IPS-18a (cell line): Measurements from ENCODE around the gene FSTL4.

Source experiments
- H3K27ac ChIP-seq: one replicate; pipeline ENCODE4 v1.5.1; 2013; ENCODE audit warnings: low read length
- H3K27me3 ChIP-seq: one replicate; pipeline ENCODE4 v1.6.1; 2013; ENCODE audit warnings: mild to moderate bottlenecking, low read length; ENCODE audit not compliant: control insufficient read depth, insufficient read depth
- H3K36me3 ChIP-seq: one replicate; pipeline ENCODE4 v1.6.1; 2013; ENCODE audit warnings: low read depth, low read length; ENCODE audit not compliant: control insufficient read depth
- H3K4me1 ChIP-seq: one replicate; pipeline ENCODE4 v1.6.1; 2013; ENCODE audit warnings: low read depth, low read length; ENCODE audit not compliant: control insufficient read depth
- H3K4me3 ChIP-seq: one replicate; pipeline ENCODE4 v1.5.1; 2013; ENCODE audit warnings: low read length
- H3K9ac ChIP-seq: one replicate; pipeline ENCODE4 v1.6.1; 2013; ENCODE audit warnings: mild to moderate bottlenecking, low read length, moderate library complexity
- H3K9me3 ChIP-seq: one replicate; pipeline ENCODE4 v1.6.1; 2013; ENCODE audit warnings: low read depth, low read length; ENCODE audit not compliant: control insufficient read depth

FSTL4 gene

GRCh38 chr5:133581348-133581747, 31.0 kb downstream of the FSTL4 start:
- Histone ChIP-seq H3K36me3 (no peaks in the 10 kb centered on the region), H3K27ac (no peak overlapping the region), H3K4me1 (no peaks in the 10 kb centered on the region), H3K27me3 (peaks cover 12% of the 10 kb centered on the region), H3K9ac (no peak overlapping the region), H3K9me3 (no peaks in the 10 kb centered on the region), H3K4me3 (no peak overlapping the region)

- Histone ChIP-seq H3K4me1 (no peaks in the 10 kb centered on the region), H3K4me3 (no peak overlapping the region), H3K27ac (no peak overlapping the region), H3K9me3 (no peaks in the 10 kb centered on the region), H3K27me3 (peaks cover 12% of the 10 kb centered on the region), H3K36me3 (no peaks in the 10 kb centered on the region), H3K9ac (no peak overlapping the region)
These were observed 31.7 kb downstream of the FSTL4 start for GRCh38 chr5:133580618-133581017.

GRCh38 chr5:133579766-133580165, 32.6 kb downstream of the FSTL4 start:
- H3K27me3 ChIP-seq = peaks cover 12% of the 10 kb centered on the region
- no peak overlapping the region for H3K4me3 ChIP-seq
- no peak overlapping the region for H3K27ac ChIP-seq
- H3K9me3 ChIP-seq = no peaks in the 10 kb centered on the region
- H3K4me1 ChIP-seq = no peaks in the 10 kb centered on the region
- no peak overlapping the region for H3K9ac ChIP-seq
- H3K36me3 ChIP-seq = no peaks in the 10 kb centered on the region

GRCh38 chr5:133569347-133569746, 43.0 kb downstream of the FSTL4 start:
- no peaks in the 10 kb centered on the region for H3K36me3 ChIP-seq
- no peak overlapping the region for H3K9ac ChIP-seq
- H3K9me3 ChIP-seq = no peaks in the 10 kb centered on the region
- H3K27ac ChIP-seq = no peak overlapping the region
- no peaks in the 10 kb centered on the region for H3K4me1 ChIP-seq
- no peaks in the 10 kb centered on the region for H3K27me3 ChIP-seq
- no peak overlapping the region for H3K4me3 ChIP-seq

GRCh38 chr5:133565993-133566392, 46.3 kb downstream of the FSTL4 start:
- no peak overlapping the region for H3K4me3 ChIP-seq
- H3K27ac ChIP-seq = no peak overlapping the region
- no peak overlapping the region for H3K9ac ChIP-seq
- no peaks in the 10 kb centered on the region for H3K4me1 ChIP-seq
- no peaks in the 10 kb centered on the region for H3K9me3 ChIP-seq
- no peaks in the 10 kb centered on the region for H3K27me3 ChIP-seq
- H3K36me3 ChIP-seq = no peaks in the 10 kb centered on the region

- H3K36me3 ChIP-seq = no peaks in the 10 kb centered on the region
- H3K4me3 ChIP-seq = no peak overlapping the region
- no peak overlapping the region for H3K9ac ChIP-seq
- no peaks in the 10 kb centered on the region for H3K9me3 ChIP-seq
- H3K4me1 ChIP-seq = no peaks in the 10 kb centered on the region
- no peak overlapping the region for H3K27ac ChIP-seq
- no peaks in the 10 kb centered on the region for H3K27me3 ChIP-seq
These were observed 47.3 kb downstream of the FSTL4 start for GRCh38 chr5:133564921-133565565.

- Histone ChIP-seq H3K4me1 (no peaks in the 10 kb centered on the region), H3K9ac (no peak overlapping the region), H3K27ac (no peak overlapping the region), H3K4me3 (no peak overlapping the region), H3K27me3 (no peaks in the 10 kb centered on the region), H3K36me3 (no peaks in the 10 kb centered on the region), H3K9me3 (no peaks in the 10 kb centered on the region)
These were observed 49.8 kb downstream of the FSTL4 start for GRCh38 chr5:133562554-133562953.

- Histone ChIP-seq H3K4me3 (no peak overlapping the region), H3K36me3 (no peaks in the 10 kb centered on the region), H3K27me3 (no peaks in the 10 kb centered on the region), H3K4me1 (peaks cover 12% of the 10 kb centered on the region), H3K27ac (no peak overlapping the region), H3K9me3 (no peaks in the 10 kb centered on the region), H3K9ac (no peak overlapping the region)
These were observed 52.4 kb downstream of the FSTL4 start for GRCh38 chr5:133559960-133560359.

GRCh38 chr5:133556551-133556950, 55.8 kb downstream of the FSTL4 start:
- H3K9ac ChIP-seq = no peak overlapping the region

GRCh38 chr5:133554279-133554678, 58.1 kb downstream of the FSTL4 start:
- Histone ChIP-seq H3K4me3 (no peak overlapping the region), H3K9ac (no peak overlapping the region), H3K9me3 (no peaks in the 10 kb centered on the region), H3K27ac (no peak overlapping the region), H3K27me3 (no peaks in the 10 kb centered on the region), H3K36me3 (no peaks in the 10 kb centered on the region), H3K4me1 (peaks cover 12% of the 10 kb centered on the region)

More at GRCh38 chr5:133556551-133556950, 55.8 kb downstream of the FSTL4 start:
- Histone ChIP-seq H3K9me3 (no peaks in the 10 kb centered on the region), H3K27me3 (no peaks in the 10 kb centered on the region), H3K36me3 (no peaks in the 10 kb centered on the region), H3K4me3 (no peak overlapping the region), H3K27ac (no peak overlapping the region), H3K4me1 (peaks cover 12% of the 10 kb centered on the region)

- no peaks in the 10 kb centered on the region for H3K9me3 ChIP-seq
- H3K9ac ChIP-seq = no peak overlapping the region
- H3K36me3 ChIP-seq = no peaks in the 10 kb centered on the region
- H3K27ac ChIP-seq = no peak overlapping the region
- peaks cover 12% of the 10 kb centered on the region for H3K4me1 ChIP-seq
- H3K4me3 ChIP-seq = no peak overlapping the region
- H3K27me3 ChIP-seq = no peaks in the 10 kb centered on the region
These were observed 59.3 kb downstream of the FSTL4 start for GRCh38 chr5:133552925-133553525.

- Histone ChIP-seq H3K4me3 (no peak overlapping the region), H3K27ac (no peak overlapping the region), H3K27me3 (no peaks in the 10 kb centered on the region), H3K4me1 (no peaks in the 10 kb centered on the region), H3K36me3 (no peaks in the 10 kb centered on the region), H3K9ac (no peak overlapping the region), H3K9me3 (no peaks in the 10 kb centered on the region)
These were observed 65.8 kb downstream of the FSTL4 start for GRCh38 chr5:133546500-133546899.
